ENCODE data around the gene GGA1. TPM values are rescaled to one million over a fixed set of nuclear protein-coding genes. Genes with fewer than 3 reads are reported as not detected.

Gene GGA1
- total and polyA plus RNA-seq, 10 of the 15 experiments (the other 5 are each of a cell fraction or from before 2014, with no cell fraction given), result 1.4 to 79.4 (median 44.4) TPM

DNA sequence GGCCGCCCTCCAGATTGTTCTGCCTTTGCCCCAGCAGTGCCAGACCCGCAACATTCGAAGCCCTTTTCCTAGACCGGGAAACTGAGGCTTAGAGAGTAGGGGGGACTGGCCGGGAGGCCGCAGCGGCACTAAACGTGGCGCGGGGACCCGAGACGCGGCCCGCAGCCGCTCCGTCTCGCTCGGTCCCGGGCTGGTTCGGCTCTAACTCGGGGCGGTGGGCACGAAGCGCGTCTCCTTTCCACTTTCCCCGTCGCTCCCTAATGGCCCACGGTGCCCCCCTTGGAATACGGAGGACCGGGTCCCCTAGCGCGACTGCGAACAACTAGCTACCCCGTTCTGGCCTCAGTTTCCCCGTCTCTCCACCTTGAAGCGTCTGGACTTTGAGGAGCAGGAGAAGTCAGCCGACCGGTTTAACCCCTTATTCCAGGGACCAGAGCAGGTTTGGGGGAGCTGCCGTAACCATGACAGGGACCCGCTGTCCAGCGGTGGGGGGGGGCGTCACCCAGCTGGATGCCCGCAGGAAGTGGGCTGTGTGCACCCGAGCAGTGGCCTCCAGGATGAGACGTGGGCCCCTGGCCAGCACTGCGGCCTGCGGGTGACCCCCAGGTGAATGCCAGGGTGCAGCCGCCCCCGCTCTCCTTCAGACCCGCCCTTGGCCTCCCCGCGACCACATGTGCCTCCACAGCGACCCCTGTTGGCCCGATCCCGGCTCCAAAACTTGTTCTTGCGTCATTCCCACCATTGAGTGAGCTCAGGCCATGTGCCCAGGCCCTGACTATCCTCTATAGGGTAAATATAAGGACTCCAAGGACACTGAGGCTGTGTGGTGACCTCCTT is 47.2 kb upstream of the GGA1 start (continued):
- TF ChIP-seq BCLAF1 (IDR thresholded peaks at IDR 0.05), result no peak
- TF ChIP-seq, protein P1, sequence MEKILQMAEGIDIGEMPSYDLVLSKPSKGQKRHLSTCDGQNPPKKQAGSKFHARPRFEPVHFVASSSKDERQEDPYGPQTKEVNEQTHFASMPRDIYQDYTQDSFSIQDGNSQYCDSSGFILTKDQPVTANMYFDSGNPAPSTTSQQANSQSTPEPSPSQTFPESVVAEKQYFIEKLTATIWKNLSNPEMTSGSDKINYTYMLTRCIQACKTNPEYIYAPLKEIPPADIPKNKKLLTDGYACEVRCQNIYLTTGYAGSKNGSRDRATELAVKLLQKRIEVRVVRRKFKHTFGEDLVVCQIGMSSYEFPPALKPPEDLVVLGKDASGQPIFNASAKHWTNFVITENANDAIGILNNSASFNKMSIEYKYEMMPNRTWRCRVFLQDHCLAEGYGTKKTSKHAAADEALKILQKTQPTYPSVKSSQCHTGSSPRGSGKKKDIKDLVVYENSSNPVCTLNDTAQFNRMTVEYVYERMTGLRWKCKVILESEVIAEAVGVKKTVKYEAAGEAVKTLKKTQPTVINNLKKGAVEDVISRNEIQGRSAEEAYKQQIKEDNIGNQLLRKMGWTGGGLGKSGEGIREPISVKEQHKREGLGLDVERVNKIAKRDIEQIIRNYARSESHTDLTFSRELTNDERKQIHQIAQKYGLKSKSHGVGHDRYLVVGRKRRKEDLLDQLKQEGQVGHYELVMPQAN (conservative IDR thresholded peaks at IDR 0.05), result no peak
- TF ChIP-seq HSF1 (IDR thresholded peaks at IDR 0.05; ENCODE audit: low read depth, low read length), result no peak
- TF ChIP-seq, protein P2, sequence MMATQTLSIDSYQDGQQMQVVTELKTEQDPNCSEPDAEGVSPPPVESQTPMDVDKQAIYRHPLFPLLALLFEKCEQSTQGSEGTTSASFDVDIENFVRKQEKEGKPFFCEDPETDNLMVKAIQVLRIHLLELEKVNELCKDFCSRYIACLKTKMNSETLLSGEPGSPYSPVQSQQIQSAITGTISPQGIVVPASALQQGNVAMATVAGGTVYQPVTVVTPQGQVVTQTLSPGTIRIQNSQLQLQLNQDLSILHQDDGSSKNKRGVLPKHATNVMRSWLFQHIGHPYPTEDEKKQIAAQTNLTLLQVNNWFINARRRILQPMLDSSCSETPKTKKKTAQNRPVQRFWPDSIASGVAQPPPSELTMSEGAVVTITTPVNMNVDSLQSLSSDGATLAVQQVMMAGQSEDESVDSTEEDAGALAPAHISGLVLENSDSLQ (IDR thresholded peaks at IDR 0.05), result no peak
- no peak for TF ChIP-seq KDM1A (IDR thresholded peaks at IDR 0.05; ENCODE audit: borderline replicate concordance)
- no peak for TF ChIP-seq RELA (IDR thresholded peaks at IDR 0.05; ENCODE audit: borderline replicate concordance, partially characterized antibody)
- no peak for TF ChIP-seq STAT1 (conservative IDR thresholded peaks at IDR 0.05)
- TF ChIP-seq CHD4 (IDR thresholded peaks at IDR 0.05), result no peak
- TF ChIP-seq SMAD1 (IDR thresholded peaks at IDR 0.05; ENCODE audit: low read depth, partially characterized antibody), result no peak
- TF ChIP-seq POLR2A (IDR thresholded peaks at IDR 0.05; ENCODE audit: low read depth, low read length), result no peak
- TF ChIP-seq, protein P3, sequence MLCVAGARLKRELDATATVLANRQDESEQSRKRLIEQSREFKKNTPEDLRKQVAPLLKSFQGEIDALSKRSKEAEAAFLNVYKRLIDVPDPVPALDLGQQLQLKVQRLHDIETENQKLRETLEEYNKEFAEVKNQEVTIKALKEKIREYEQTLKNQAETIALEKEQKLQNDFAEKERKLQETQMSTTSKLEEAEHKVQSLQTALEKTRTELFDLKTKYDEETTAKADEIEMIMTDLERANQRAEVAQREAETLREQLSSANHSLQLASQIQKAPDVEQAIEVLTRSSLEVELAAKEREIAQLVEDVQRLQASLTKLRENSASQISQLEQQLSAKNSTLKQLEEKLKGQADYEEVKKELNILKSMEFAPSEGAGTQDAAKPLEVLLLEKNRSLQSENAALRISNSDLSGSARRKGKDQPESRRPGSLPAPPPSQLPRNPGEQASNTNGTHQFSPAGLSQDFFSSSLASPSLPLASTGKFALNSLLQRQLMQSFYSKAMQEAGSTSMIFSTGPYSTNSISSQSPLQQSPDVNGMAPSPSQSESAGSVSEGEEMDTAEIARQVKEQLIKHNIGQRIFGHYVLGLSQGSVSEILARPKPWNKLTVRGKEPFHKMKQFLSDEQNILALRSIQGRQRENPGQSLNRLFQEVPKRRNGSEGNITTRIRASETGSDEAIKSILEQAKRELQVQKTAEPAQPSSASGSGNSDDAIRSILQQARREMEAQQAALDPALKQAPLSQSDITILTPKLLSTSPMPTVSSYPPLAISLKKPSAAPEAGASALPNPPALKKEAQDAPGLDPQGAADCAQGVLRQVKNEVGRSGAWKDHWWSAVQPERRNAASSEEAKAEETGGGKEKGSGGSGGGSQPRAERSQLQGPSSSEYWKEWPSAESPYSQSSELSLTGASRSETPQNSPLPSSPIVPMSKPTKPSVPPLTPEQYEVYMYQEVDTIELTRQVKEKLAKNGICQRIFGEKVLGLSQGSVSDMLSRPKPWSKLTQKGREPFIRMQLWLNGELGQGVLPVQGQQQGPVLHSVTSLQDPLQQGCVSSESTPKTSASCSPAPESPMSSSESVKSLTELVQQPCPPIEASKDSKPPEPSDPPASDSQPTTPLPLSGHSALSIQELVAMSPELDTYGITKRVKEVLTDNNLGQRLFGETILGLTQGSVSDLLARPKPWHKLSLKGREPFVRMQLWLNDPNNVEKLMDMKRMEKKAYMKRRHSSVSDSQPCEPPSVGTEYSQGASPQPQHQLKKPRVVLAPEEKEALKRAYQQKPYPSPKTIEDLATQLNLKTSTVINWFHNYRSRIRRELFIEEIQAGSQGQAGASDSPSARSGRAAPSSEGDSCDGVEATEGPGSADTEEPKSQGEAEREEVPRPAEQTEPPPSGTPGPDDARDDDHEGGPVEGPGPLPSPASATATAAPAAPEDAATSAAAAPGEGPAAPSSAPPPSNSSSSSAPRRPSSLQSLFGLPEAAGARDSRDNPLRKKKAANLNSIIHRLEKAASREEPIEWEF (IDR thresholded peaks at IDR 0.05; ENCODE audit: insufficient replicate concordance, low read depth, low read length), result no peak
- TF ChIP-seq, protein P4, sequence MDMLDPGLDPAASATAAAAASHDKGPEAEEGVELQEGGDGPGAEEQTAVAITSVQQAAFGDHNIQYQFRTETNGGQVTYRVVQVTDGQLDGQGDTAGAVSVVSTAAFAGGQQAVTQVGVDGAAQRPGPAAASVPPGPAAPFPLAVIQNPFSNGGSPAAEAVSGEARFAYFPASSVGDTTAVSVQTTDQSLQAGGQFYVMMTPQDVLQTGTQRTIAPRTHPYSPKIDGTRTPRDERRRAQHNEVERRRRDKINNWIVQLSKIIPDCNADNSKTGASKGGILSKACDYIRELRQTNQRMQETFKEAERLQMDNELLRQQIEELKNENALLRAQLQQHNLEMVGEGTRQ (IDR thresholded peaks at IDR 0.05; ENCODE audit: borderline replicate concordance, low read depth, low read length), result no peak
- TF ChIP-seq MYB (IDR thresholded peaks at IDR 0.05; ENCODE audit: borderline replicate concordance, low read depth, low read length), result no peak
- TF ChIP-seq ZNF384 (IDR thresholded peaks at IDR 0.05; ENCODE audit: borderline replicate concordance, low read depth, low read length), result no peak

Measured in GM12878 (cell line).